Measurements from ENCODE around the gene HCCS.

The HCCS gene

GRCh38 chrX:11111037-11111851, at the start of gene HCCS:
Gene HCCS, plus strand, starts transcription at chrX:11111332. Its CDS starts 729 bp downstream, at chrX:11112061.
- DNase-seq (ENCODE audit: low read depth) = peak; percentile 80
- no peak for TF ChIP-seq CTCF (IDR thresholded peaks at IDR 0.05; ENCODE audit: low read length, missing control alignments)
- H3K4me3 ChIP-seq (replicated peaks; ENCODE audit: low read depth, low read length) = peak within 1 kb of the TSS; percentile 78

- TF ChIP-seq CTCF (IDR thresholded peaks at IDR 0.05; ENCODE audit: low read length, missing control alignments) = no peak
- DNase-seq (ENCODE audit: low read depth) = no peak
- no peak overlapping the region for H3K4me3 ChIP-seq (replicated peaks; ENCODE audit: low read depth, low read length)
Observed at GRCh38 chrX:11064276-11064675, 46.9 kb upstream of the HCCS start.

- peak; percentile 82 for DNase-seq (ENCODE audit: low read depth)
- TF ChIP-seq CTCF (IDR thresholded peaks at IDR 0.05; ENCODE audit: low read length, missing control alignments) = no peak
- peak overlapping the region; percentile 10 for H3K4me3 ChIP-seq (replicated peaks; ENCODE audit: low read depth, low read length)
Observed at GRCh38 chrX:11064851-11065600, 46.1 kb upstream of the HCCS start.

- TF ChIP-seq CTCF (IDR thresholded peaks at IDR 0.05; ENCODE audit: low read length, missing control alignments) = no peak
- DNase-seq (ENCODE audit: low read depth) = no peak
- no peak overlapping the region for H3K4me3 ChIP-seq (replicated peaks; ENCODE audit: low read depth, low read length)
Observed at GRCh38 chrX:11066812-11067211, 44.3 kb upstream of the HCCS start.

- no peak overlapping the region for H3K4me3 ChIP-seq (replicated peaks; ENCODE audit: low read depth, low read length)
- no peak for TF ChIP-seq CTCF (IDR thresholded peaks at IDR 0.05; ENCODE audit: low read length, missing control alignments)
- DNase-seq (ENCODE audit: low read depth) = no peak
Observed at GRCh38 chrX:11073381-11073780, 37.8 kb upstream of the HCCS start.

GRCh38 chrX:11080741-11081305, 30.3 kb upstream of the HCCS start:
- no peak for DNase-seq (ENCODE audit: low read depth)
- H3K4me3 ChIP-seq (replicated peaks; ENCODE audit: low read depth, low read length) = no peak overlapping the region
- TF ChIP-seq CTCF (IDR thresholded peaks at IDR 0.05; ENCODE audit: low read length, missing control alignments) = no peak

Data from fibroblast of pulmonary artery (primary cell).